UCSD-AML1 (cell line): ENCODE measurements around the gene SNRNP48.

Experiments
- DNase-seq: peaks from one replicate; lab custom pipeline; 2025; ENCODE audit not compliant: unreplicated experiment; lab: John Stamatoyannopoulos, UW

The SNRNP48 gene

DNA sequence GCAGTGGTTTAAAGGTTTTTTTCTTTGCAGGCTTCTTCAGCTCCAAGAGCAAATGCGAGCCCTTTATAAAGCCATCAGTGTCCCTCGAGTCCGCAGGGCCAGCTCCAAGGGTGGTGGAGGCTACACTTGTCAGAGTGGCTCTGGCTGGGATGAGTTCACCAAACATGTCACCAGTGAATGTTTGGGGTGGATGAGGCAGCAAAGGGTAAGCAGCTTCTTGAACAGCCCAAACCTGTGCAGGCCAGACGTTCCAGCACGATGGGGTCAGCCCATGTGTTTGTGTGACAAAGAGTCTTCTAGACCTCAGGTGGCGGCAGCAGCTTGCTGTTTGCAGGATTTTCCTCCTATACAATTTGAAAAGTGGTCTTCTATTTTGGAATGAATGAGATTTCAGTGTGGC, 30.8 kb upstream of the SNRNP48 start:
- no peak for DNase-seq

DNA sequence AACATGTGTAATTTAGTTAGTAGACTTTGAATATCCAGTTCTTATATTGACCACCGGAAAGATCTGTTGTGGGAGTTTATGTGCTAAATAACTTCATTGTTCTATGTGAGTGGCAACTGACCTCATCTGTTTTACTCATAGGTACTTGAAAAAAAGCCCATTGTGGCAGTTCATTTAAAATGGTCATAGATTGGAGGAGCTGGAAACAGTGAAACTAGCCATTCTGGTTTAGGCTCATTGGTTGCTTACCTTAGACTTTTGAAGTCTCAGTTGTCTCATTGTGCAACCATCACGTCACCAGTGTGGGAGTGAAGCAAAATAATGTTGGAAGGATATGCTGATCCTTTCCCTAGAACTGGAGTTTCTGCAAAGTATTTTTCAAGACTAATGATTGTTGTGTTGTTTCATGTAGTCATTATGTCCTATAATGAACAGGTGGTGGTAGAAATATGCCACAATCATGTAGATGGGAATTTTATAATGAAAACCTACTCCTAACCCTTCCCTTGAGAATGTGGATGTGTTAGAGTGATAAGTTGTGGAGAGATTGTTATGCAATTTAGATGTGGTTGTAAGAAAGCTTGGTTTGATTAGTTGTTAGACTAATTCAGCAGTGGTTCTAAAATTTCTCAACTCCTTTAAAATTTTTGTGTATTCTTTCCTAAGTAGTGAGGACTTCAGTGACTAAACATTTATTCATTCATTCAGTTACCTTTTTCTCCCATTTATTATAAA, 30.2 kb upstream of the SNRNP48 start:
- no peak for DNase-seq

DNA sequence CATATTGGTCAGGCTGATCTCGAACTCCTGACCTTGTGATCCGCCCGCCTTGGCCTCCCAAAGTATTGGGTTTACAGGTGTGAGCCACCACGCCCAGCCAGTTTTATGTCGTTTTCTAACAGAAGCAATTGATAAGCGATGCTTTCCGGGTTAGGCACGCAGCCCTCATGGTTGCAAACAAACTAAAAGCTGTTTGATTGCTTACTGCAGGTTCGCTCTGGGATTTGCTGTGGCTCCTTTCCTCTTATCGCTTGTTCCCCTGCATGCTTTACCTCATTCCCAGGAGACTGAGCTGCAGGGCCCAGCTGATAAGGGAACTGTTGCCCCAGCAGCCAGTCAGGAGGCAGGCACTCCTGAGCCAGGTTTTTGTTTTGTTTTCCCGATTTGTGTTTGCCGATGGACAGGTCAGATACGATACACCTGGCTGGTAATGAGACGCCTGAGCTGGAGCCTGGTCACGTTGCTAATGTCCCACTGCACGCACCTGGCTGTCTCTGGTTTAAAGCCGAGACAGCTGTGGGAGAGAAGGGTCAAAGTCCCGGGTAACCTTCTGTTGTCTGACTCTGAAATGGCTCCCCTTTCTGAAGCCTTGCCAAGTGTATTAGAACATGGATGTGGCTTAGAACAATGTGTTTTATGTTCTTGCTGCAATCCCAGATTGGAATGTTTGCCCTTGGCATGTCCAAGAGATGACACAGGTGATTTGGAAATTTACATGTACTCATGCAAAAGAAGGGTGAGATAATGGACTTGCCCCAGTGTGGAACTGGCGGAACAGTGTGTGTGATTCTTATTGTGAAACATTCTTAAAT, 28.6 kb upstream of the SNRNP48 start:
- no peak for DNase-seq

DNA sequence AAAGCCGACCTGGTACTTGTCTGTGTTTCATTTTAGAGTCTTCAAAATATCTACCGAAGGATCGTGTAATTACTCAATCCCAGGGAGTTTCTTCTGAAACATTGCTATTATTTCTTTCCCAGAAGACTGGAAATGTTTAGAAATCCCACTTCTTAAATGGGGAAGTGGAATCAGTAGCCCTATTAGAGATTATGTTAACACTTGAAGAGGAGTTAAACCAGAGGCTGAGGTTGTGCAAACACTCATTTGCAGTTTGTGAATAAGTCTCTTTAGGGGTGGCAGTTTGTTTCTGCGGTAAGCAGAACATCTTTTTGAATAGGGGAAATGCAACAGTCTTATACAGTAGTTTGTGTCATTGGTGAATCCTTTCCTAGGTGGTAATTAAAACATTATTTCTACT, 27.2 kb upstream of the SNRNP48 start:
- DNase-seq = no peak

DNA sequence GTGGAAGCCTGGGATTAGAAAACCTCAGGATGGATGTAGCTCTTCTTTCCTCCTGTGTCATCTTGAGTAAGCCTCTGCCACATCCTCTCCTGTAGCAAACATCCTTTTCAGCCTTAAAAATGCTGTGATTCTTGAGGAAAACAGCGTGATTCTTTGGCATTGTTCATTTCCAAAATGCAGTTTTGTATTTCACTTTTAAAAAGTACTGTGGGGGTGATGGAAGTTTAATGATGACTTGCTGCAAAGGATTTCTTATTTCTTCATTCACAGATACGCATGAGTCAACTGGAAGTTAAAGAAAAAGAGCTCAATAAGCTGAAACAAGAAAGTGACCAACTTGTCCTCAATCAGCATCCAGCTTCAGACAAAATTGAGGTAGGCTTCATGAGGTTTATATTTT, 23.9 kb upstream of the SNRNP48 start:
- no peak for DNase-seq

DNA sequence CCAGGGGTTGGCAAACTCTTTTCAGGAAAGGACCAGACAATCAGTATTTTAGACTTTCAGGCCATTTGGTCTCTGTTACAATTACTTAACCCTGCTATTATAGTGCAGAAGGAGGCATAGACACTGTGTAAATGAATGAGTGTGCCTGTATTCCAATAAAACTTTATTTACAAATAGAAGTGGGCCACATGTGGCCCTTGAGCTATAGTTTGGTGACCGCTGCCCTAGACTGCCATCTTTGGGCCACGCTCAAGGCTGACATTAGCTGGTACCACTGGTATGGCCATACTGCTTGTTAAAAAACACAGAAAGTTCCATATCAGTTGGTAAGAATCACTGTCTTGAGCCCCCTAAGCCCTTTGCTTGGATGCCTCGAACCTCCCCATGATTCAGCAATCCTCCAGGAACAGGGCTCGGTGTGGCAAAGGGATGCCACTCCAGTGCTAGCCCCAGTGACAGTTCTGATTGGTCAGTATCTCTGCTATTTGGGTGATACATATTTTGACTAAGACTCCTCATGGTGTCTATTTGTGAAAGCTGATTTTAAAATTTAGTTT, 23.3 kb upstream of the SNRNP48 start:
- DNase-seq = no peak

DNA sequence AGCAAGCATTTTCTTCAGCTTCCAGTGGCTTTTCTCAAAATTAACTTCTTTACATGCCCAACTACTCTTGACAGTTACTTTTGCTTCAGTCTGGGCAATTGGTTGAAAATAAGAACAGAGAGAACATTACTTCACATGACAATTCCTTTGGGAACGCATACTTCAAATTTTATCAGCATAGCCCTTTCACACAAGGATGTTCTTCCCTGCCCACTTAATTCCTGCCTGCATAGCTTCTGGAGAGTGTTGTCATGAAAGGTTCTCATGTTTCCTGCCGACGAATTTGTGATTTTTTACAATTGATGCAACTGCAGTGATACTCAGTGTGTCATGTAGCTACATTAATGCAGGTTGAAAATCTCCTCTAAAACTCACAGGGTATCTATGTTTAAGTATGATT, 22.0 kb upstream of the SNRNP48 start:
- no peak for DNase-seq

DNA sequence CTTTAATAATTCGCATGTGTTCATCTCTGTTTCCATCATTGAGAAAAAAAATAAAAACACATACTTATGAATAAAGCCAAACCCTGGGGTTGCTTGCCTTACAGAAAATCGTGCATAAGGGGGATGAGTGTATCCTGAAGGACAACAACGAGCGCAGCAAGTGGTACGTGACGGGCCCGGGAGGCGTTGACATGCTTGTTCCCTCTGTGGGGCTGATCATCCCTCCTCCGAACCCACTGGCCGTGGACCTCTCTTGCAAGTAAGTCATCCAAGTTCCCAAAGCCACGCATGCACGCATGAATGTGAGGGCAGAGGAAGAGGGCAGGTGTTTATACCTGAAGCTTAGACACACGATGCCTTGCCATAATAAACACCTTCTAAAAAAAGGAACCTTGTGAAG, 20.9 kb upstream of the SNRNP48 start:
- DNase-seq = no peak

DNA sequence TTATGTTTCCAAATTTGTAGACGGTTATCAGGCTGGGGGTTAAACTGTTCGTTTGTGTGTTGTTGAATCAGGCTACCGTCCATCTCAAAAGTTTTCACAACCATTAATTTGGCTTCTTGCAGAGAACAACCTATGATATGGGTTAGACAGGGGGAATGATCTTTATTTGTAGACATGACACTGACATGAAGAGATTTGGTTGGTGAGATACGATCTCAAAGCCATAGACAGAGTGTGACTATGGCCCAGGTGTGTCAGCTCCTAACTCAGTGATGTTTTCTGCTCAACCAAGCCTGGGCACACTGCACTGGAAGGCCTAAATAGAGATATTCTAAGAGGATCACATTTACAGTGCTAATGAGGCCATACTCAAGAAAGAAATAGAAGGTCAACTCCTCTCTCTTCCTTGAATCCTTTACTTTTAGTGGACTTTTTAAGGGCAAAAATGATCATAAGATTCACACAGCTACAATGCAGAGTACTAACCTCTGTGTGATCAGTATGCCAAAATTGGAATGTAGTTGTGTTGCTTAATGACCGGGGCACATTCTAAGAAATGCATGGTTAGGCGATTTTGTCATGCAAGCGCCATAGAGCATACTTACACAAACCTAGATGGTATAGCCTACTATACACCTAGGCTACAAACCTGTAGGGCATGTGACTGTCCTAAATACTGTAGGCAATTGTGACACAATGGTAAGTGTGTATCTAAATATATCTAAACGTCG, 17.6 kb upstream of the SNRNP48 start:
- DNase-seq = no peak

DNA sequence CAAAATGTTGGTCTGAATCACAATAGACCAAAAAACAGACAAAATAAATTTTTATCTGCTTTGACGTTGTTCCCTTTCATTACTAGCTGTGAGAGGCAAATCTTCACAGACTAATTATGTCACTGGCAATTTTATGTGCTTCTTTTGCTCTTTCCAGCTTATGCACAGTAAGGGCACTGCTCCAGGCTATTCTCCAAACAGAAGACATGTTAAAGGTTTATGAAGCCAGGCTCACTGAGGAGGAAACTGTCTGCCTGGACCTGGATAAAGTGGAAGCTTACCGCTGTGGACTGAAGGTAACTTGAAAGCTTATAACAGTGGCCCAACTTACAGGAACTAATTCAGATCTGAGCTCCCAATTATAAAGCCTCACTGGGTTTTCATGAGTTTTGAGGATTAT, 15.5 kb upstream of the SNRNP48 start:
- DNase-seq = no peak

DNA sequence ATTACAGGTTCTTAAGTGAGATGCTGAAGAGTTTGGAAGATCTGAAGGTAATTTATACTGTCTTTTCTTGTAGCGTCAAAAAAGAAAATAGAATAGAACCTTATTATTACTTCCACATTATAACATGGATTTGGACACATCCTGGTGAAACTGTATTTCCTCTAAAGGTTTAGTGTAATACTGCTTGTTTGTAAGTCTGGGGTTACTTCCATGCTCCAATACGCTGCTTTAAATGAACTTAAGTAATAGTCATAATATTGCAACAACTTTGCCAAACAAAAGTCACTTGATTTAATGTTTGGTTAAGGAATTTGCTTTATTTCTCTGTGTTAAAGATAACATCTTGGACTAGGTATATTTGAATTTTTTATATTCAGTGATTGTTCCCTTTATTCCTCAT, 11.5 kb upstream of the SNRNP48 start:
- no peak for DNase-seq

DNA sequence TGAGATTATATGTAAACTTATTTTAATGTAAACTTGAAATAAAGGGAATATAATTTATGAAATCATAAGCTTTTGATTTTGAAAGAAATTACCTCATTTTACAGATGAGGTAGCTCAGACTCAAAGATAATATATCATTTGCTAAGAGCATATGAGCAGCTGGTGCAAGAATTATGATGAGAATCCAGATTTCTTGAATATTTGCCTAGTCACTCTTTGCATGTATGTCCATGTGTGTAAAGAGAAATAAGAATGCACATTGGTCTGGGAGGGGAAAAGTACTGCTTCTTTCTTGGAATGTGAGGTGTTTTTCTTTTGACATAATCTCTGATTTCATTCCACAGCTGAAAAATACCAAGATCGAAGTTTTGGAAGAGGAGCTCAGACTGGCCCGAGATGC, 11.1 kb upstream of the SNRNP48 start:
- no peak for DNase-seq

DNA sequence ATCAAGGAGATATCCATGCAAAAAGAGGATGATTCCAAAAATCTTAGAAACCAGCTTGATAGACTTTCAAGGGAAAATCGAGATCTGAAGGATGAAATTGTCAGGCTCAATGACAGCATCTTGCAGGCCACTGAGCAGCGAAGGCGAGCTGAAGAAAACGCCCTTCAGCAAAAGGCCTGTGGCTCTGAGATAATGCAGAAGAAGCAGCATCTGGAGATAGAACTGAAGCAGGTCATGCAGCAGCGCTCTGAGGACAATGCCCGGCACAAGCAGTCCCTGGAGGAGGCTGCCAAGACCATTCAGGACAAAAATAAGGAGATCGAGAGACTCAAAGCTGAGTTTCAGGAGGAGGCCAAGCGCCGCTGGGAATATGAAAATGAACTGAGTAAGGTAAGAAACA, 10.1 kb upstream of the SNRNP48 start:
- no peak for DNase-seq

DNA sequence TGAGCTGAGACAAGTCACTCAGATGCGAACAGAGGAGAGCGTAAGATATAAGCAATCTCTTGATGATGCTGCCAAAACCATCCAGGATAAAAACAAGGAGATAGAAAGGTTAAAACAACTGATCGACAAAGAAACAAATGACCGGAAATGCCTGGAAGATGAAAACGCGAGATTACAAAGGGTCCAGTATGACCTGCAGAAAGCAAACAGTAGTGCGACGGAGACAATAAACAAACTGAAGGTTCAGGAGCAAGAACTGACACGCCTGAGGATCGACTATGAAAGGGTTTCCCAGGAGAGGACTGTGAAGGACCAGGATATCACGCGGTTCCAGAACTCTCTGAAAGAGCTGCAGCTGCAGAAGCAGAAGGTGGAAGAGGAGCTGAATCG, 9.5 kb upstream of the SNRNP48 start:
- DNase-seq = no peak

DNA sequence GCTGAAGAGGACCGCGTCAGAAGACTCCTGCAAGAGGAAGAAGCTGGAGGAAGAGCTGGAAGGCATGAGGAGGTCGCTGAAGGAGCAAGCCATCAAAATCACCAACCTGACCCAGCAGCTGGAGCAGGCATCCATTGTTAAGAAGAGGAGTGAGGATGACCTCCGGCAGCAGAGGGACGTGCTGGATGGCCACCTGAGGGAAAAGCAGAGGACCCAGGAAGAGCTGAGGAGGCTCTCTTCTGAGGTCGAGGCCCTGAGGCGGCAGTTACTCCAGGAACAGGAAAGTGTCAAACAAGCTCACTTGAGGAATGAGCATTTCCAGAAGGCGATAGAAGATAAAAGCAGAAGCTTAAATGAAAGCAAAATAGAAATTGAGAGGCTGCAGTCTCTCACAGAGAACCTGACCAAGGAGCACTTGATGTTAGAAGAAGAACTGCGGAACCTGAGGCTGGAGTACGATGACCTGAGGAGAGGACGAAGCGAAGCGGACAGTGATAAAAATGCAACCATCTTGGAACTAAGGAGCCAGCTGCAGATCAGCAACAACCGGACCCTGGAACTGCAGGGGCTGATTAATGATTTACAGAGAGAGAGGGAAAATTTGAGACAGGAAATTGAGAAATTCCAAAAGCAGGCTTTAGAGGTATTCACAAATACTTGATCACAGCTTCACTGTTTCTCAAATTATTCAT, 8.9 kb upstream of the SNRNP48 start:
- no peak for DNase-seq

DNA sequence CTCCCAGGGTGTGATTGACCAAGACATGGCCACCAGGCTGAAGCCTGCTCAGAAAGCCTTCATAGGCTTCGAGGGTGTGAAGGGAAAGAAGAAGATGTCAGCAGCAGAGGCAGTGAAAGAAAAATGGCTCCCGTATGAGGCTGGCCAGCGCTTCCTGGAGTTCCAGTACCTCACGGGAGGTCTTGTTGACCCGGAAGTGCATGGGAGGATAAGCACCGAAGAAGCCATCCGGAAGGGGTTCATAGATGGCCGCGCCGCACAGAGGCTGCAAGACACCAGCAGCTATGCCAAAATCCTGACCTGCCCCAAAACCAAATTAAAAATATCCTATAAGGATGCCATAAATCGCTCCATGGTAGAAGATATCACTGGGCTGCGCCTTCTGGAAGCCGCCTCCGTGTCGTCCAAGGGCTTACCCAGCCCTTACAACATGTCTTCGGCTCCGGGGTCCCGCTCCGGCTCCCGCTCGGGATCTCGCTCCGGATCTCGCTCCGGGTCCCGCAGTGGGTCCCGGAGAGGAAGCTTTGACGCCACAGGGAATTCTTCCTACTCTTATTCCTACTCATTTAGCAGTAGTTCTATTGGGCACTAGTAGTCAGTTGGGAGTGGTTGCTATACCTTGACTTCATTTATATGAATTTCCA, 4.6 kb upstream of the SNRNP48 start:
- no peak for DNase-seq

DNA sequence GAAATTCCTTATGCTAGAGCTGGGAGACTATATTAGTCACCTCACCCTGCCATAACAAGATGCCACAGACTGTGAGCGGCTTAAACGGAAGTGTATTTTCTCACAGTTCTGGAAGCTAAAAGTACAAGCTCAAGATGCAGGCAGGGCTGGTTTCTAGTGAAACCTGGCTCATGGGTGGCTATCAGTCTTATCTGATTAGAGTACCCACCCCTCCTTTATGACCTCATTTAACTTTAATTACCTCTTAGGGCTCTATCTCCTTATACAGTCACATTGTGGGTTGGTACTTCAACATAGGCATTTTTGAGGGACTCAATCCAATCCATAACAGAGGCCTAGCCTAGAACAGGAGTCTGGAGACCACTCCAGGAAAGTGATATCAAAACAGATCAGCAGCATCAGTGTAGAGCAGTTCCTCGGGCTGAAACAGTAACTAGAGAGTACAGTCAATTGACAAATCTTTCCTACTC, 2.3 kb upstream of the SNRNP48 start:
- DNase-seq = no peak

DNA sequence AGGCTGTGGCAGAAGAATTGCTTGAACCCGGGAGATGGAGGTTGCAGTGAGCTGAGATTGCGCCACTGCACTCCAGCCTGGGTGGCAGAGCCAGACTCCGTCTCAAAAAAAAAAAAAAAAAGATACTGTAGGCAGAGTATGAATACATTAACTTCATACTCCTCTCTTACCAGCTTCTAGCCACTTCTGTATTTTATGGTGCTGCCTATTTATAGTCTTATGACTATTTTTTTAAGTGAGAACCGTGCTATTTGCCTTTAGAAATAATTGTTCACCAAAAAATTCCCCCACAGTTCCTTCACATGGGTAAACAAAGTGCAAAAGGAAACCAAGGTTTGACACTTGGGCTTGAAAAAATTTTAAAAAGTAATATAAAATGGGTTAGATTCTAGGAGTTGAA, 1.5 kb upstream of the SNRNP48 start:
- no peak for DNase-seq

DNA sequence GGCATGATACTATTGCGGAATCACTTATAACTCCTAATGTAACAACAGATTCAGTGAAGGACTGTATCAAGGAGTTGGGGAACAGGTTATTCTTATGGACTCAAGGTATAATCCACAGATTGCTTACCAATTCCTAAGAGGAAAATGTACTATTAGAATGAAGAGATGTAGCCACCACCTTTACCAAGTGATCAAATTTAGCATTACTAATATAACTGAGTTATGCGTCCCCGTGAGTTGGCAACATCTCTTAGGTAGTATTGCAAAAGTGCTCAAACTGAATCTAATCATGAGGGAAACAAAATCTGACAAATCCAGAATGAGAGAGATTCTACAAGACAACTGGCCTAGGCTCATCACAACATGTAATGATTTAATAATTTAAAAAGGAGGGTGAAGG, 777 bp upstream of the SNRNP48 start:
- no peak for DNase-seq

DNA sequence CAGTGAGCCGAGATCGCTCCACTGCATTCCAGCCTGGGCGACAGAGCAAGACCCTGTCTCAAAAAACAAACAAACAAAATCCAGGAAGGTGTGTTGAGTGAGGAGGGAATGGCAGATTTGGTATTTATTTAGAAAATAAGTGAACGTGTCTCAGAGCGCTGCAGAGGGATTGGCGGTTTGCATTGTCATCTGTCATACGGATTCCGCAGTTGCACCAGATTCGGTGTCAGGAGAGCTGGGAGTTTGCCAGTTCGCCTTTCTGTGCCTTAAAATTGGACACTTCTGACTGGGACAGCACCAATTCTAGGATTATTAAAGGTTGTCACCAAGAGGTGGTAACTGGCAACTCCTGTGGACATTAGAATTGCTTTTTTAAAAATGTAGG, 912 bp downstream of the SNRNP48 start:
- DNase-seq = no peak

DNA sequence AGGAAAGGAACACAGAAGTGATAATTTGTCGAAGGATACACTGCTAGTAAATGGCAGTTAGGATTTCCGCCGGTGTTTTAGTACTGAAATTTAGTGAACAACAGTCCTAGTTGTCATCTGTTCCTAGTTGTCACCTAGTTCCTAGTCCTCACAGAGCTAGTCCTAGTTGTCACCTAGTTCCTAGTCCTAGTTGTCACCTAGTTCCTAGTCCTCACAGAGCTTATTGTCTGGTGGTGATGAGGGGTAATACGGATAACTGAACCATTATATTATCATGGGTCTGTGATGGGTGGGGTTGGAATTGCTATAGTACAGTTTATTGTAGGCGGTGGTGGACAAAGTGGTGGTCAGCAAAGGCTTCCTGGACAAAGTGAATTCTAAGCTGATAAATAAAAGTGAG, 1.8 kb downstream of the SNRNP48 start:
- no peak for DNase-seq
